NCI-H2196 treated with DMSO at 0.1 percent for 48 hours (cell line): ENCODE measurements around the gene WNT5B.

Experiments used
- DNase-seq: peaks from one replicate; lab custom pipeline; 2025; ENCODE audit not compliant: unreplicated experiment; lab: John Stamatoyannopoulos, UW

Gene WNT5B

GRCh38 chr12:1629338-1630132 lies 504 bp downstream of the WNT5B start:
- no peak for DNase-seq

DNA sequence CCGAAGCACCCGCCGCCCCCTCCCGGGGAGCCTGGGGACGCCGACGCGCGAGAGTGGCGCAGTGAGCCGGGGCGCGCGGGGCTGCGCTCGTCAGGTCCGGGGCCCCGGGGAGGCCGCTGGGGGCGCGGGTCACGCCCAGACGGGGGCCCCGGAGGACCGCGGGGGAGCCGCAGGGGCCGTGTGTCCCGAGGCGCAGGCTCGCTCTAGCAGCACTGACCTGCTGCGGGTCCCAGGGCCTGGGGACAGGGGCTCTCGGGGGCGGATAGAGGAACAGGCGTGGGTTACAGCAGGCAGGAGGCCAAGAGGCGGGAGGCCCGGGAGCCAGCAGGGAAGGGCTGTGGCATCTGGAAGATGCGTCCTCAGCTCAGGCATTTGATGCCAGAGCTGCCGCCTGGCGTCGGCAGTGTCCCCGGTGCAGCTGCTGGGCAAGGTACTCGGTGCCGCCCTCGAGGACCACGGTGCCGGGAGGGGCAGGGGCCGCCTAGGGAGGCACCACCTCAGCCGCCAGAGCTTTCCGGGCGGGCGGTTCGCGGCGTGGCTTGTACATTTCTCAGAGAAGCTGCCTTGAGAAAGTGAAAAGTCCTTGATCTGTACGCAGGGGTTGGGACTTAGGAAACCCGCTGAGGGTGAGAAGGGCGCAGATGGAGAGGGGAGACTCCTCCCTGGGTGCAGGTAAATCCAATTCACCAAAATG lies 1.2 kb downstream of the WNT5B start:
- no peak for DNase-seq

DNA sequence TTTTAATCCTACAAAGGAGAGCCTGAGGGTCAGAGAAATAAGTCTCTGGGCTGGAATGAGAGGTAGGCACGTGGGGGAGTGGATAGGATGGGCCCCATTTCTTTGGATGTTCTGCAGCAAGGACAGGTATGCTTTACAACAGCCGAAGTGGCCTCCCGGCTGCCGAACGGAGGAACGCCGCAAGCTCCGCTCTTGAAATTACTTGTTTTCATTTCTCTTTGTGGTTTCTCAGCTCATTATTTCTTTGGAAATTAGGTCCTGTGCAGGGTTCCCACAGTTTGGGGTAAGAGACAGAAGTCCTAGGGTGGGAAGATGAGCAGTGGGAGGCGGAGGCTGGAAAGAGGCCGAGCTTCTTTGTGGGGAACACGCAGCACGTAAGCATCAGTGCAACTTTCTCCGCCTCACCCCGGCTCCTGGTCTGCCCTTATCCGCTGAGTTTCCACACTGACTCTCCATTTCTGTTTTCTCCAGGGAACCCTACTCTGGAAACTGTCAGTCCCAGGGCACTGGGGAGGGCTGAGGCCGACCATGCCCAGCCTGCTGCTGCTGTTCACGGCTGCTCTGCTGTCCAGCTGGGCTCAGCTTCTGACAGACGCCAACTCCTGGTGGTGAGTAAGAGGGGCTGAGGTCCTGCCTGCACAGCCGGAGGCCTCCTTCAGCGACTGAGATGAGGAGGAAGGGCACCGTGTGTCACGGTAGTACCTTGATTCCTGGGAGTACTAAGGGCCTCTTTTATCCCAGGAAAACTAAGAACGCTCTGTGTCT lies 2.0 kb downstream of the WNT5B start:
- no peak for DNase-seq

GRCh38 chr12:1632702-1633101 lies 3.7 kb downstream of the WNT5B start:
- no peak for DNase-seq

DNA sequence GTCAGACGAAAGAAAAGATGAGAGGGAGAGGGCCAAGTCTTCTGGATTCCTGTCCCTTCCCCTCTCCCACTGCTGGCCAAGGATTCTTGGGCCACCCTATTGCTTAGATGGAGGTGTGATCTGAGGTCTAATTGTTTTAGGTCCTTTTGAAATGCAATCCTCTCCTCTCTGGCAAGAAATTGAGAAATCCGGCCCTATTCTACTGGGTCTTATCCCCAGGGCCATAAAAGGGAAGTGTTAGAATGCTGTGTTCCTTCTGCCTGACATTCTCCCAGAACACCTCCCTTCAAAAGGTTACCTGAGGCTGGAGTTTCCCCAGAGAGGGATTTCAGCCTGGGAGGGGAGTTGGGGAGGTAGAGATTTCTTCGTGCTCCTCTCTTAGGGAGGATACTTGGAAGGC lies 4.4 kb downstream of the WNT5B start:
- DNase-seq: no peak

GRCh38 chr12:1634149-1634548 lies 5.1 kb downstream of the WNT5B start:
- no peak for DNase-seq

- peak; percentile 24 for DNase-seq
Observed at GRCh38 chr12:1634590-1635191, 5.7 kb downstream of the WNT5B start.

DNA sequence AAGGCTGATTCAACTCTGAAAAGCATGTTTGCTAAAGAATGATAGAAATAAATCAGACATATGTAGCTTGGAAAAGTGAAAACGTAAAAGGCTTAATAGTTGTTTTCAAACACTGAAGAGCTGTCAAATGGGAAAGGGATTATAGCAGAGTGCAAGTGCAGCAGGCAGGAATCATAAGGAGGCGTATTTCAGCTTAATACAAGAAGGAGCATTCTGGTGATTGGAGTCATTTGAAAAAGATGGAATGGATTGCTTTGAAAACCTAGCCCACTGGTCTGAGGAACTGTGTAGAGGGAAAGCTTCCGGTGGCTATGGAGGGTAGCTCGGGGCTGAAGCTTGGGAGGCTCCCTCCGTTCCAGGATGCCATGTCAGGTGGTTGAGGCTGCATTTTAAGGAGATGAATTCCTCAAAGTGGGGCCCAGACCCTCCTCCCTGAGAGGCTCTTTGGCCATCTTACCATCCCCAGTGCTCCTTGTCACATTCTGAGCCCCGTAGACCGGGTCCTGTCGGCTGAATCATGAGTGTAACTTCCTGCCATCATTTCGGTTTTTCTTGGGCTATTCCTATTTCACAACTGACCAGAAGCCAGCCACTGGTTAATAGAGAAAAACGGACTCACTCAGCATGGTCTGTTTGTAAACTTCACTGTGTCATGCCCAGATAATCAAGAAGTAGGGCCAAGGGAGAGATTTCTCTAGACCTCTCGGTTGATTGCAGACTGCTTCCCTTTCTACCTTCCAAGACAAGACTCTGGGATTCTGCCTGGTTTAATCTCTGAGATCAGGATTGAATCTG lies 6.5 kb downstream of the WNT5B start:
- DNase-seq: no peak

DNA sequence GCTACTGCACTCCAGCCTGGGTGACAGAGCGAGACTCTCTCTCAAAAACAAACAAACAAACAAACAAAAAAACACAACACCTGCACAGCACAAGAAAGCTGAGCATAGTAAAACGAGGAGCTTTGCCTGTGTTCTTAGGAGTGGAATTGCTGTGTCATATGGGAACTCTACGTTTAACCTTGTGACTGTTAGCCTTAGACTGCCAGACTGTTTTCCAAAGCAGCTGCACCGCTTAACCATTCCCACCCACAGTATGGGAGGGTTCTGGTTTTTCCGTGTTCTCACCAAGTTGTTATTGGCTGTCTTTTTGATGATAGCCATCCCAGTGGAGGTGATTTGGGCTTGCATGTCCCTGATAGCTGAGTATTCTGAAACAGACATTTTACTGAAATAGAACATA lies 9.2 kb downstream of the WNT5B start:
- no peak for DNase-seq

DNA sequence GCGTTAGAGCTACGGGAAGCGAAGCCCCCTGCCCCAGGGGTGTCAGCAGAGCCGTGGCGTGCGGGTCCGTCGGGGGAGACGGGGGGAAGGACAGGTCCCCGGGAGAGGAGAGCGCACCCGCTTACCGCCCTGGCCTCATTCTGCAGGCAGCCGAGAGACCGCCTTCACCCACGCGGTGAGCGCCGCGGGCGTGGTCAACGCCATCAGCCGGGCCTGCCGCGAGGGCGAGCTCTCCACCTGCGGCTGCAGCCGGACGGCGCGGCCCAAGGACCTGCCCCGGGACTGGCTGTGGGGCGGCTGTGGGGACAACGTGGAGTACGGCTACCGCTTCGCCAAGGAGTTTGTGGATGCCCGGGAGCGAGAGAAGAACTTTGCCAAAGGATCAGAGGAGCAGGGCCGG lies 10.5 kb downstream of the WNT5B start:
- DNase-seq: no peak

DNA sequence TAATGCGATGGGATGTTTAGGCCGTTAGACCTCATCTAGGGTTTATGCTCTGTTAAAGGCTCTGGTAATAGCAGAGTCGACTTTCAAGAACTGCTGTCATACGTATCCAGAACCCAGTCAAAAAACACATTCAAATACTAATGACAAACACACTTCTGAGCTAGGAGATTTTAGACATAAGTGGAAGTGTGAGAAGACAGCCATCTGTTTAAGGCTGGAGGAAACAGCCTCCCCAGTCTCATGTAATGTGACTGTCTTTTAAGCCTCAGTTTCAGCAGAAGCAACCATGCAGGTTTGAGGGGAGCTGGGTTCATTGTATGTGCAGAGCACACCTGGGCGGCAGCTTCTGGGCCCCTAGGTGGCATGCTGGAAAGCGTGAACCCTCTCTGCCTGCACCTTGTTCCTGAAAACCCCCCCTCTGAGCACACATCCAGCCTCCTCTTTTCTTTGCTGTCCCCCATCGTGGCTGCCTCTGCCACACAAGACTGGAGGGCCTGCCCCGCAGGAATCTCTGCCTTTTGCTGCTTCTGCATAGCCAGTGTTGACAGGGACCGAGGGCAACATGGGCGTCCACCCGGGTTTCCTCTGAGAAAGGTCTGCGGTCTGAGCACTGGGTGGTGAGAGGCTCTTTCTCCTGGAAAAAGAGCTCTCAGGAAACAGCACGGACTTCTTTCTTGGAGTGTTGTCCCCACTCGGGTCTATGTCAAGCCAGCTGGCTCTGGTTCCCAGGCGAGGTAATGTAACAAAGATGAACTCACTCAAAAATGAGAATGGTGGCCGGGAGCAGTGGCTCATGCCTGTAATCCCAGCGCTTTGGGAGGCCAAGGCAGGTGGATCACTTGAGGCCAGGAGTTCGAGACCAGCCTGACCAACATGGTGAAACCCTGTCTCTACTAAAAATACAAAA lies 11.6 kb downstream of the WNT5B start:
- no peak for DNase-seq

- no peak for DNase-seq
Observed at GRCh38 chr12:1642513-1642912, 13.5 kb downstream of the WNT5B start.

DNA sequence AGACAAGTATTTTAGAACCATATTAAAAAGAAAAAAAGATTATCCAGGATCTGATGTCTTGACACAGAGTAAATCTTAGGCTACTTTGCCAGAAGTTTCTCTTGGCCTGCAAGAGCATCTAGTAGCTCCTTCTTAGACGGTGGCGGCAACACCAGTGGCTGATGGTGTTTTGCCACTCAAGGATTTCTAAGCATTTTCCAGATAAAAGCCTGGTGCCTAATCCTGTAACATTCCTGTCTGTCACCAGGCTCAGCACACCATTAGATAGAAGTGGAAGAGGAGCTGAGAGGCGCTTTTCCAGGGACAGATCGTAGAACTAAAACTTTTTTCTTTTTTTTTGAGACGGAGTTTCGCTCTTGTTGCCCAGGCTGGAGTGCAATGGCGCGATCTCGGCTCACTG lies 14.0 kb downstream of the WNT5B start:
- DNase-seq: no peak

GRCh38 chr12:1643905-1644533 lies 15.0 kb downstream of the WNT5B start:
- DNase-seq: no peak

- DNase-seq: peak; percentile 35
Observed at GRCh38 chr12:1644534-1645438, 15.8 kb downstream of the WNT5B start.

DNA sequence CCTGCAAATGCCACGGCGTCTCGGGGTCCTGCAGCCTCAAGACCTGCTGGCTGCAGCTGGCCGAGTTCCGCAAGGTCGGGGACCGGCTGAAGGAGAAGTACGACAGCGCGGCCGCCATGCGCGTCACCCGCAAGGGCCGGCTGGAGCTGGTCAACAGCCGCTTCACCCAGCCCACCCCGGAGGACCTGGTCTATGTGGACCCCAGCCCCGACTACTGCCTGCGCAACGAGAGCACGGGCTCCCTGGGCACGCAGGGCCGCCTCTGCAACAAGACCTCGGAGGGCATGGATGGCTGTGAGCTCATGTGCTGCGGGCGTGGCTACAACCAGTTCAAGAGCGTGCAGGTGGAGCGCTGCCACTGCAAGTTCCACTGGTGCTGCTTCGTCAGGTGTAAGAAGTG lies 16.8 kb downstream of the WNT5B start:
- DNase-seq: no peak

GRCh38 chr12:1646569-1647284 lies 17.7 kb downstream of the WNT5B start:
- no peak for DNase-seq

DNA sequence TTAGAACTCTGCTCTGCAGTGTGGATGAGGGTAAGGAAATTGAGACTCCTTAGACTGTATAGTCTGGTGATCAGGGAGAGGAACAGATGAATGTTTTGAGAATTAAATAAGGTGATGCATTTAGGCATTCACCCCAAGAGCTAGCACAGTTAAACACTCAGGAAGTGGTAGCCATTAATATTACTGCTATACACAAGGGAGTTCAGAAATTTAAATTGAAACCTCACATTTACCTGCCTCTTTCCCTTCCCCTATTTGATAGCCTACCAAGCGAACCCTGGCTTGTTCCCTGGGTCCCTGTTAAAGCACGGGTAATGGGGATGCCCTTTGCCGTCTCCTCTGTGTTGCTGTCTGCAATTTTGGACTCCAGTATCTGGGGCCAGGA lies 18.2 kb downstream of the WNT5B start:
- DNase-seq: no peak
